ENCODE results near the gene SEC14L6. TPM values are rescaled to one million over a fixed set of nuclear protein-coding genes. Genes with fewer than 3 reads are reported as not detected.

SEC14L6 gene
- total RNA-seq, 4 donors from 2014 or later = 0.22 to 3.0 (median 0.54) TPM

- no peak overlapping the region for H3K27ac ChIP-seq
- peaks cover 5 to 21% (median 10%) of the 10 kb centered on the region in 3 donors for H3K4me1 ChIP-seq
- H3K9me3 ChIP-seq = no peaks in the 10 kb centered on the region
- no peak for TF ChIP-seq POLR2AphosphoS5 (IDR thresholded peaks at IDR 0.05)
- no peak for TF ChIP-seq EP300 (IDR thresholded peaks at IDR 0.05)
- TF ChIP-seq CTCF (IDR thresholded peaks at IDR 0.05) = no peak
- no peak for TF ChIP-seq POLR2A (IDR thresholded peaks at IDR 0.05)
- WGBS, 2 donors (ENCODE audit: low coverage in 1 of 2) = 90 to 100% methylated on average over 5 to 8 of the region's 8 CpGs
- no peaks in the 10 kb centered on the region for H3K27me3 ChIP-seq
- H3K4me3 ChIP-seq = no peak overlapping the region
- ATAC-seq = no peak
- peaks cover 4 to 83% of the 10 kb centered on the region in 2 donors for H3K36me3 ChIP-seq
These were observed 39.9 kb upstream of the SEC14L6 start for GRCh38 chr22:30586414-30586813.

- no peak for ATAC-seq
- Histone ChIP-seq H3K9me3 (no peaks in the 10 kb centered on the region), H3K4me1 (peaks cover 0 to 3% (median 0%) of the 10 kb centered on the region in 3 donors), H3K27ac (no peak overlapping the region), H3K36me3 (peaks cover 4 to 100% of the 10 kb centered on the region in 2 donors), H3K27me3 (no peaks in the 10 kb centered on the region), H3K4me3 (no peak overlapping the region)
- TF ChIP-seq POLR2AphosphoS5 (IDR thresholded peaks at IDR 0.05) (no peak), CTCF (IDR thresholded peaks at IDR 0.05) (no peak), POLR2A (IDR thresholded peaks at IDR 0.05) (no peak), EP300 (IDR thresholded peaks at IDR 0.05) (no peak)
- 98% methylated on average over 8 of the region's 15 CpGs; no CpG with 5 or more reads in 1 of the 2 donors for WGBS, 2 donors (ENCODE audit: low coverage in 1 of 2)
These were observed 37.9 kb upstream of the SEC14L6 start for GRCh38 chr22:30584441-30584840.

- TF ChIP-seq POLR2A (IDR thresholded peaks at IDR 0.05) (no peak), POLR2AphosphoS5 (IDR thresholded peaks at IDR 0.05) (no peak)
- no peak overlapping the region for H3K27ac ChIP-seq
- peaks cover 4 to 100% of the 10 kb centered on the region in 2 donors for H3K36me3 ChIP-seq
- no peaks in the 10 kb centered on the region for H3K4me1 ChIP-seq
- no peaks in the 10 kb centered on the region for H3K27me3 ChIP-seq
- H3K4me3 ChIP-seq = no peak overlapping the region
- H3K9me3 ChIP-seq = no peaks in the 10 kb centered on the region
- no peak for ATAC-seq
- WGBS, 2 donors (ENCODE audit: low coverage in 1 of 2) = 73 to 82% methylated on average over 5 to 7 of the region's 13 CpGs
These were observed 36.4 kb upstream of the SEC14L6 start for GRCh38 chr22:30582788-30583545.

GRCh38 chr22:30582051-30582450 is 35.5 kb upstream of the SEC14L6 start:
- H3K36me3 ChIP-seq = peaks cover 0 to 100% of the 10 kb centered on the region in 2 donors
- peak overlapping the region in 1 of 4 donors; percentile 9 for H3K27ac ChIP-seq
- H3K27me3 ChIP-seq = no peaks in the 10 kb centered on the region
- ATAC-seq = no peak
- TF ChIP-seq EP300 (IDR thresholded peaks at IDR 0.05) (no peak), CTCF (IDR thresholded peaks at IDR 0.05) (no peak), POLR2AphosphoS5 (IDR thresholded peaks at IDR 0.05) (no peak), POLR2A (IDR thresholded peaks at IDR 0.05) (no peak)
- WGBS, 2 donors (ENCODE audit: low coverage in 1 of 2) = 20% methylated on average over 1 of the region's 6 CpGs; no CpG with 5 or more reads in 1 of the 2 donors
- no peaks in the 10 kb centered on the region for H3K9me3 ChIP-seq
- no peak overlapping the region for H3K4me3 ChIP-seq
- H3K4me1 ChIP-seq = no peaks in the 10 kb centered on the region

GRCh38 chr22:30580896-30581295 is 34.4 kb upstream of the SEC14L6 start:
- no peaks in the 10 kb centered on the region for H3K9me3 ChIP-seq
- WGBS, 2 donors (ENCODE audit: low coverage in 1 of 2) = no CpG with 5 or more reads among the region's 6 CpGs
- peaks cover 0 to 100% of the 10 kb centered on the region in 2 donors for H3K36me3 ChIP-seq
- TF ChIP-seq CTCF (IDR thresholded peaks at IDR 0.05) = no peak
- TF ChIP-seq POLR2A (IDR thresholded peaks at IDR 0.05) = no peak
- no peak for TF ChIP-seq EP300 (IDR thresholded peaks at IDR 0.05)
- TF ChIP-seq POLR2AphosphoS5 (IDR thresholded peaks at IDR 0.05) = no peak
- no peak overlapping the region for H3K27ac ChIP-seq
- ATAC-seq = no peak
- peaks cover 0 to 1% (median 0%) of the 10 kb centered on the region in 3 donors for H3K4me1 ChIP-seq
- no peaks in the 10 kb centered on the region for H3K27me3 ChIP-seq
- no peak overlapping the region for H3K4me3 ChIP-seq
